Kidney epithelial cell (primary cell): ENCODE results near the gene ZNF276. TPM values are rescaled to one million over a fixed set of nuclear protein-coding genes. Genes with fewer than 3 reads are reported as not detected.

ENCODE experiments used
- DNase-seq: peaks from one replicate; pipeline ENCODE4 v3.0.0-alpha.2; 2010; ENCODE audit warnings: low read depth
- H3K27me3 ChIP-seq: 2 replicates; pipeline ENCODE4 v1.6.0; 2011; ENCODE audit warnings: low read length; ENCODE audit not compliant: control insufficient read depth, insufficient read depth
- H3K36me3 ChIP-seq: 2 replicates; pipeline ENCODE4 v1.5.1; 2011; ENCODE audit warnings: low read length; ENCODE audit not compliant: control insufficient read depth, insufficient read depth
- H3K4me3 ChIP-seq: 2 replicates; pipeline ENCODE4 v1.5.1; 2011; ENCODE audit warnings: low read depth, mild to moderate bottlenecking, control low read depth, low read length
- total RNA-seq: library from RNA; depleted of rRNA; stranded (reverse); fragments of >200 nt; gene quantifications from 2 replicates; pipeline ENCODE4 v1.2.3, GENCODE V29; 2015
- TF ChIP-seq, protein P1 (sequence below): IDR thresholded peaks from 2 replicates; pipeline ENCODE4 v1.5.1; 2011; ENCODE audit warnings: mild to moderate bottlenecking, moderate library complexity, low read length, control low read depth, inconsistent platforms; ENCODE audit not compliant: insufficient read depth, poor library complexity, severe bottlenecking

Gene ZNF276
- total RNA-seq, 1 donor from 2014 or later = 21.7 TPM

DNA sequence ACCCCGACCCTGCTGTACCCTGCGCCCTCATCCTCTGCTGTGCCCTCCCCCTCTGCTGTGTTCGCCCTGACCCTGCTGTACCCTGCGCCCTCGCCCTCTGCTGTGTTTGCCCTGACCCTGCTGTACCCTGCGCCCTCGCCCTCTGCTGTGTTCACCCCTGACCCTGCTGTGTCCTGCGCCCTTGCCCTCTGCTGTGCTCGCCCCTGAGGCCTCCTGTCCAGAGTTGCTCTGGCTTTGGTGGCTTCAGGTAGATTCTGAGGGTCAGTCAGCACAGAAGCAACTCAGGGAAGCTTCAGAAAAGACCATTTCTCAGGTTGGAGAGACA lies 11.5 kb downstream of the ZNF276 start:
- Histone ChIP-seq H3K27me3 (no peaks in the 10 kb centered on the region), H3K36me3 (peaks cover 2% of the 10 kb centered on the region), H3K4me3 (no peak overlapping the region)
- TF ChIP-seq, protein P1, sequence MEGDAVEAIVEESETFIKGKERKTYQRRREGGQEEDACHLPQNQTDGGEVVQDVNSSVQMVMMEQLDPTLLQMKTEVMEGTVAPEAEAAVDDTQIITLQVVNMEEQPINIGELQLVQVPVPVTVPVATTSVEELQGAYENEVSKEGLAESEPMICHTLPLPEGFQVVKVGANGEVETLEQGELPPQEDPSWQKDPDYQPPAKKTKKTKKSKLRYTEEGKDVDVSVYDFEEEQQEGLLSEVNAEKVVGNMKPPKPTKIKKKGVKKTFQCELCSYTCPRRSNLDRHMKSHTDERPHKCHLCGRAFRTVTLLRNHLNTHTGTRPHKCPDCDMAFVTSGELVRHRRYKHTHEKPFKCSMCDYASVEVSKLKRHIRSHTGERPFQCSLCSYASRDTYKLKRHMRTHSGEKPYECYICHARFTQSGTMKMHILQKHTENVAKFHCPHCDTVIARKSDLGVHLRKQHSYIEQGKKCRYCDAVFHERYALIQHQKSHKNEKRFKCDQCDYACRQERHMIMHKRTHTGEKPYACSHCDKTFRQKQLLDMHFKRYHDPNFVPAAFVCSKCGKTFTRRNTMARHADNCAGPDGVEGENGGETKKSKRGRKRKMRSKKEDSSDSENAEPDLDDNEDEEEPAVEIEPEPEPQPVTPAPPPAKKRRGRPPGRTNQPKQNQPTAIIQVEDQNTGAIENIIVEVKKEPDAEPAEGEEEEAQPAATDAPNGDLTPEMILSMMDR = no peak
- no peak for DNase-seq

DNA sequence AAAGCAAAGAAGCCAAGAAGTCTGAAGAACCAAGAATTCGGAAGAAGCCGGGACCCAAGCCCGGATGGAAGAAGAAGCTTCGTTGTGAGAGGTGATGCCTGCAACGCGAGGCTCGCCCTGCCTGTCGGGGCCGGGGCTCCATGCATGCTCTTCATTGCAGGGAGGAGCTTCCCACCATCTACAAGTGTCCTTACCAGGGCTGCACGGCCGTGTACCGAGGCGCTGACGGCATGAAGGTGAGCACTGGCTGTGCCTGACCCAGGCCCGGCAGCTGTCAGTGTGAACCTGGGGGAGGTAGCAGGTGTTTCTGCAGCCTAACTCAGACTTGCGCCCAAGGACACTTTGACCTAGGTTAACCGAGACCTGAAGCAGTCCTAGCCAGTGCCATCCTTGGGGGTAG lies 12.0 kb downstream of the ZNF276 start:
- H3K27me3 ChIP-seq = no peaks in the 10 kb centered on the region
- DNase-seq = no peak
- TF ChIP-seq, protein P1 = no peak
- peaks cover 2% of the 10 kb centered on the region for H3K36me3 ChIP-seq
- H3K4me3 ChIP-seq = no peak overlapping the region

DNA sequence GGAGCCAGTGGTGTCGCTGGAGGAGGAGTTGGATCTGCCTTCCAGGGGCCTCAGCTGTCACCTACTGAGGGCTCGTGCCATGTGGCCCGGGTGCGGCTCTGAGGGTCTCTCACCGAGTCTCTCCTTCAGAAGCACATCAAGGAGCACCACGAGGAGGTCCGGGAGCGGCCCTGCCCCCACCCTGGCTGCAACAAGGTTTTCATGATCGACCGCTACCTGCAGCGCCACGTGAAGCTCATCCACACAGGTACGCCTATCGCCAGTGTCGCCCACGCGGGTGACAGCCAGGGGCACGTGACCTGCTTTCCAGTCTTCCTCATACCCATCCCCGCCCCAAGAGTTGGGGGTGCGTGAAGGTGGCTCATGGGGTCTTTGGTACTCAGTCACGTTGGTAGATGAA lies 12.5 kb downstream of the ZNF276 start:
- H3K4me3 ChIP-seq = no peak overlapping the region
- no peak for DNase-seq
- no peaks in the 10 kb centered on the region for H3K27me3 ChIP-seq
- TF ChIP-seq, protein P1 = no peak
- peaks cover 2% of the 10 kb centered on the region for H3K36me3 ChIP-seq

DNA sequence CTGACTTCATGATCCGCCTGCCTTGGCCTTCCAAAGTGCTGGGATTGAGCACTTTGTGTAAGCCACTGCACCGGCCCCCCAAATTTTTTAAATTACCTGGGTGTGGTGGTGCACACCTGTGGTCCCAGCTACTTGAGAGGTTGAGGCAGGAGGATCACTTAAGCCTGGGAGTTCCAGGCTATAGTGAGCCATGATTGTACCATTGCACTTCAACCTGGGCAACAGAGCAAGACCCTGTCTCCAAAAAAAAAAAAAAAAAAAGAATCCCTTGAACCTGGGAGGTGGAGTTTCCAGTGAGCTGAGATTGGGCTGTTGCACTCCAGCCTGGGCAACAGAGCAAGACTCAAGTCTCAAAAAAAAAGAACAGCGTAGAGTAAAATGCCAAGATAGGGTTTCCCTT lies 15.2 kb downstream of the ZNF276 start:
- TF ChIP-seq, protein P1 = no peak
- DNase-seq = no peak
- no peaks in the 10 kb centered on the region for H3K27me3 ChIP-seq
- H3K36me3 ChIP-seq = peaks cover 2% of the 10 kb centered on the region
- H3K4me3 ChIP-seq = no peak overlapping the region

DNA sequence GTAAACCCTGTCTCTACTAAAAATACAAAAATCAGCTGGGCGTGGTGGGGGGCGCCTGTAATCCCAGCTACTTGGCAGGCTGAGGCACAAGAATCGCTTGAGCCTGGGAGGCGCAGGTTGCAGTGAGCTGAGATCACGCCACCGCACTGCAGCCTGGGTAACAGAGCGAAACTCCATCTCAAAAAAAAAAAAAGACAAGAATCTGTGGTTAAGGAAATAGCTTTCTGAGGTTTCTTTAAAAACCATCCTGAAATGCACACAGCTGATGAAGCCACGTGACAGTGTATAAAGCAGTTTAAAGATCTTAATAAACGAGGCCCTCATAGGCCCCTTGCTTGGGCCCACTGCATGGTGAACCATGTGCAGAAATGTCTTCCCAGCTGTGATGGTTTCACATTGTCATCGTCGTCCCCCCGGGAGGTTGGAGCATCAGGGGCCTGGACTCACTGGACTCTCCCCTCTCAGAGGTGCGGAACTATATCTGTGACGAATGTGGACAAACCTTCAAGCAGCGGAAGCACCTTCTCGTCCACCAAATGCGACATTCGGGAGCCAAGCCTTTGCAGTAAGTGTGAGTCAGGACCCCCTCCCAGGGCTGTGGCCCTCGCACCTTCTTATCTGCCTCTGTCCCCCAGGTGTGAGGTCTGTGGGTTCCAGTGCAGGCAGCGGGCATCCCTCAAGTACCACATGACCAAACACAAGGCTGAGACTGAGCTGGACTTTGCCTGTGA lies 16.2 kb downstream of the ZNF276 start:
- peaks cover 2% of the 10 kb centered on the region for H3K36me3 ChIP-seq
- TF ChIP-seq, protein P1 = no peak
- H3K4me3 ChIP-seq = no peak overlapping the region
- no peak for DNase-seq
- no peaks in the 10 kb centered on the region for H3K27me3 ChIP-seq

DNA sequence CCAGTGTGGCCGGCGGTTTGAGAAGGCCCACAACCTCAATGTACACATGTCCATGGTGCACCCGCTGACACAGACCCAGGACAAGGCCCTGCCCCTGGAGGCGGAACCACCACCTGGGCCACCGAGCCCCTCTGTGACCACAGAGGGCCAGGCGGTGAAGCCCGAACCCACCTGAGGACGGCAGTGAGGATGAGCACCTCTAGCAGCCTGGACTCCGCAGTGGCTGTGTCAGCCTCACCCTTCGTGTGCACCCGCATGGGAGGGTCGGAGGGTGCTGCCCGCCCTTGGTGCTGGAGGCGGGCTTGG lies 16.7 kb downstream of the ZNF276 start:
- no peak for DNase-seq
- TF ChIP-seq, protein P1 = no peak
- Histone ChIP-seq H3K36me3 (peaks cover 2% of the 10 kb centered on the region), H3K4me3 (no peak overlapping the region), H3K27me3 (no peaks in the 10 kb centered on the region)
